CD1c-positive myeloid dendritic cell (primary cell): ENCODE results near the gene ZDHHC22.

Source experiments
- DNase-seq: peaks from one replicate; pipeline ENCODE4 v3.0.0-alpha.2; 2016; ENCODE audit errors: extremely low spot score

The ZDHHC22 gene

GRCh38 chr14:77126461-77126990, 15.1 kb downstream of the ZDHHC22 start:
- DNase-seq, result no peak

GRCh38 chr14:77125823-77126325, 15.7 kb downstream of the ZDHHC22 start:
- no peak for DNase-seq

GRCh38 chr14:77125281-77125801, 16.2 kb downstream of the ZDHHC22 start:
- DNase-seq, result no peak

- peak; percentile 74 for DNase-seq
Measured at GRCh38 chr14:77124345-77125280, 17.0 kb downstream of the ZDHHC22 start.

GRCh38 chr14:77123381-77124325, 17.9 kb downstream of the ZDHHC22 start:
- no peak for DNase-seq

GRCh38 chr14:77122526-77123125, 19.0 kb downstream of the ZDHHC22 start:
- no peak for DNase-seq

- peak; percentile 42 for DNase-seq
Measured at GRCh38 chr14:77120771-77121743, 20.5 kb downstream of the ZDHHC22 start.

GRCh38 chr14:77119851-77120250, 21.7 kb downstream of the ZDHHC22 start:
- DNase-seq, result no peak

- DNase-seq, result no peak
Measured at GRCh38 chr14:77116172-77116817, 25.3 kb downstream of the ZDHHC22 start.

- no peak for DNase-seq
Measured at GRCh38 chr14:77114609-77115008, 27.0 kb downstream of the ZDHHC22 start.

GRCh38 chr14:77113644-77114043, 27.9 kb downstream of the ZDHHC22 start:
- no peak for DNase-seq

GRCh38 chr14:77111021-77111420, 30.6 kb downstream of the ZDHHC22 start:
- DNase-seq, result no peak

- no peak for DNase-seq
Measured at GRCh38 chr14:77110286-77110685, 31.3 kb downstream of the ZDHHC22 start.

GRCh38 chr14:77109656-77110055, 31.9 kb downstream of the ZDHHC22 start:
- DNase-seq, result no peak

- no peak for DNase-seq
Measured at GRCh38 chr14:77108753-77109152, 32.8 kb downstream of the ZDHHC22 start.

- no peak for DNase-seq
Measured at GRCh38 chr14:77107228-77107627, 34.4 kb downstream of the ZDHHC22 start.

- no peak for DNase-seq
Measured at GRCh38 chr14:77106666-77107065, 34.9 kb downstream of the ZDHHC22 start.

- DNase-seq, result no peak
Measured at GRCh38 chr14:77105145-77105939, 36.2 kb downstream of the ZDHHC22 start.

GRCh38 chr14:77104393-77104792, 37.2 kb downstream of the ZDHHC22 start:
- DNase-seq, result no peak
